ENCODE results near the gene SSTR3.
A peak's percentile ranks its signal among the peaks of the same experiment; 100 is the strongest.
"Not testable (repeated sequence)": the region's sequence is repeated elsewhere in the genome, so short reads cannot be mapped to it uniquely, and the experiment has no call there.

SSTR3 gene

GRCh38 chr22:37206841-37207821, 5.1 kb downstream of the SSTR3 start:
- Histone ChIP-seq H3K36me3 (ENCODE audit: insufficient read depth, low read length) (no peaks in the 10 kb centered on the region), H3K27me3 (ENCODE audit: insufficient read depth, low read length) (peaks cover 9% of the 10 kb centered on the region), H3K4me3 (ENCODE audit: low read length) (no peak overlapping the region), H3K9me3 (ENCODE audit: low read length) (no peaks in the 10 kb centered on the region), H3K4me1 (ENCODE audit: insufficient read depth, low read length) (peaks cover 5% of the 10 kb centered on the region), H2AFZ (ENCODE audit: low read depth, low read length) (no peak overlapping the region)

GRCh38 chr22:37206118-37206840, 6.0 kb downstream of the SSTR3 start:
- Histone ChIP-seq H2AFZ (ENCODE audit: low read depth, low read length) (no peak overlapping the region), H3K4me1 (ENCODE audit: insufficient read depth, low read length) (no peaks in the 10 kb centered on the region), H3K4me3 (ENCODE audit: low read length) (no peak overlapping the region), H3K9me3 (ENCODE audit: low read length) (no peaks in the 10 kb centered on the region), H3K27me3 (ENCODE audit: insufficient read depth, low read length) (peaks cover 9% of the 10 kb centered on the region), H3K36me3 (ENCODE audit: insufficient read depth, low read length) (no peaks in the 10 kb centered on the region)

GRCh38 chr22:37205046-37205445, 7.2 kb downstream of the SSTR3 start:
- H3K27me3 ChIP-seq (ENCODE audit: insufficient read depth, low read length): peaks cover 5% of the 10 kb centered on the region
- H3K4me3 ChIP-seq (ENCODE audit: low read length): no peak overlapping the region
- no peaks in the 10 kb centered on the region for H3K4me1 ChIP-seq (ENCODE audit: insufficient read depth, low read length)
- H3K36me3 ChIP-seq (ENCODE audit: insufficient read depth, low read length): no peaks in the 10 kb centered on the region
- H2AFZ ChIP-seq (ENCODE audit: low read depth, low read length): no peak overlapping the region
- H3K9me3 ChIP-seq (ENCODE audit: low read length): no peaks in the 10 kb centered on the region

- no peaks in the 10 kb centered on the region for H3K9me3 ChIP-seq (ENCODE audit: low read length)
- no peak overlapping the region for H2AFZ ChIP-seq (ENCODE audit: low read depth, low read length)
Measured at GRCh38 chr22:37204045-37204655, 8.1 kb downstream of the SSTR3 start.

GRCh38 chr22:37203354-37204044, 8.8 kb downstream of the SSTR3 start:
- Histone ChIP-seq H3K36me3 (ENCODE audit: insufficient read depth, low read length) (no peaks in the 10 kb centered on the region), H3K9me3 (ENCODE audit: low read length) (no peaks in the 10 kb centered on the region), H2AFZ (ENCODE audit: low read depth, low read length) (no peak overlapping the region), H3K27me3 (ENCODE audit: insufficient read depth, low read length) (no peaks in the 10 kb centered on the region), H3K4me3 (ENCODE audit: low read length) (no peak overlapping the region), H3K4me1 (ENCODE audit: insufficient read depth, low read length) (no peaks in the 10 kb centered on the region)

More at GRCh38 chr22:37204045-37204655, 8.1 kb downstream of the SSTR3 start:
- Histone ChIP-seq H3K27me3 (ENCODE audit: insufficient read depth, low read length) (no peaks in the 10 kb centered on the region), H3K36me3 (ENCODE audit: insufficient read depth, low read length) (no peaks in the 10 kb centered on the region), H3K4me3 (ENCODE audit: low read length) (no peak overlapping the region), H3K4me1 (ENCODE audit: insufficient read depth, low read length) (no peaks in the 10 kb centered on the region)

- Histone ChIP-seq H3K27me3 (ENCODE audit: insufficient read depth, low read length) (no peaks in the 10 kb centered on the region), H3K9me3 (ENCODE audit: low read length) (no peaks in the 10 kb centered on the region), H3K4me1 (ENCODE audit: insufficient read depth, low read length) (peaks cover 5% of the 10 kb centered on the region), H3K4me3 (ENCODE audit: low read length) (no peak overlapping the region), H2AFZ (ENCODE audit: low read depth, low read length) (no peak overlapping the region), H3K36me3 (ENCODE audit: insufficient read depth, low read length) (no peaks in the 10 kb centered on the region)
Measured at GRCh38 chr22:37202716-37203115, 9.6 kb downstream of the SSTR3 start.

- no peaks in the 10 kb centered on the region for H3K9me3 ChIP-seq (ENCODE audit: low read length)
- no peak overlapping the region for H2AFZ ChIP-seq (ENCODE audit: low read depth, low read length)
- peaks cover 5% of the 10 kb centered on the region for H3K4me1 ChIP-seq (ENCODE audit: insufficient read depth, low read length)
- no peak overlapping the region for H3K4me3 ChIP-seq (ENCODE audit: low read length)
- no peaks in the 10 kb centered on the region for H3K27me3 ChIP-seq (ENCODE audit: insufficient read depth, low read length)
- no peaks in the 10 kb centered on the region for H3K36me3 ChIP-seq (ENCODE audit: insufficient read depth, low read length)
Measured at GRCh38 chr22:37202001-37202555, 10.2 kb downstream of the SSTR3 start.

- not testable (repeated sequence) for H3K27me3 ChIP-seq (ENCODE audit: insufficient read depth, low read length); H2AFZ ChIP-seq (ENCODE audit: low read depth, low read length); H3K36me3 ChIP-seq (ENCODE audit: insufficient read depth, low read length); H3K4me1 ChIP-seq (ENCODE audit: insufficient read depth, low read length); H3K4me3 ChIP-seq (ENCODE audit: low read length); H3K9me3 ChIP-seq (ENCODE audit: low read length)
Measured at GRCh38 chr22:37201443-37201820, 10.8 kb downstream of the SSTR3 start.

- no peaks in the 10 kb centered on the region for H3K36me3 ChIP-seq (ENCODE audit: insufficient read depth, low read length)
- H3K9me3 ChIP-seq (ENCODE audit: low read length): no peaks in the 10 kb centered on the region
- H3K4me3 ChIP-seq (ENCODE audit: low read length): no peak overlapping the region
- H3K4me1 ChIP-seq (ENCODE audit: insufficient read depth, low read length): peaks cover 8% of the 10 kb centered on the region
- H2AFZ ChIP-seq (ENCODE audit: low read depth, low read length): no peak overlapping the region
- no peaks in the 10 kb centered on the region for H3K27me3 ChIP-seq (ENCODE audit: insufficient read depth, low read length)
Measured at GRCh38 chr22:37199760-37200108, 12.5 kb downstream of the SSTR3 start.

- Histone ChIP-seq H3K36me3 (ENCODE audit: insufficient read depth, low read length) (no peaks in the 10 kb centered on the region), H3K4me1 (ENCODE audit: insufficient read depth, low read length) (peaks cover 8% of the 10 kb centered on the region)
Measured at GRCh38 chr22:37199103-37199759, 13.0 kb downstream of the SSTR3 start.

GRCh38 chr22:37198258-37199102, 13.8 kb downstream of the SSTR3 start:
- peak overlapping the region; percentile 68 for H3K4me3 ChIP-seq (ENCODE audit: low read length)
- H2AFZ ChIP-seq (ENCODE audit: low read depth, low read length): peak overlapping the region; percentile 53
- no peaks in the 10 kb centered on the region for H3K36me3 ChIP-seq (ENCODE audit: insufficient read depth, low read length)
- peaks cover 8% of the 10 kb centered on the region for H3K4me1 ChIP-seq (ENCODE audit: insufficient read depth, low read length)
- H3K27me3 ChIP-seq (ENCODE audit: insufficient read depth, low read length): no peaks in the 10 kb centered on the region
- H3K9me3 ChIP-seq (ENCODE audit: low read length): no peaks in the 10 kb centered on the region

More at GRCh38 chr22:37199103-37199759, 13.0 kb downstream of the SSTR3 start:
- peak overlapping the region; percentile 53 for H2AFZ ChIP-seq (ENCODE audit: low read depth, low read length)
- H3K27me3 ChIP-seq (ENCODE audit: insufficient read depth, low read length): no peaks in the 10 kb centered on the region
- H3K4me3 ChIP-seq (ENCODE audit: low read length): peak overlapping the region; percentile 68
- H3K9me3 ChIP-seq (ENCODE audit: low read length): no peaks in the 10 kb centered on the region
